ENCODE data around the gene ANKRD10. TPM values are rescaled to one million over a fixed set of nuclear protein-coding genes. Genes with fewer than 3 reads are reported as not detected.
A peak's percentile ranks its signal among the peaks of the same experiment; 100 is the strongest.

ANKRD10 gene
- total and polyA plus RNA-seq, 11 donors = 37.7 to 81.3 (median 47.6) TPM

- 19 to 53% (median 29%) methylated on average over 27 to 34 of the region's 34 CpGs for WGBS, 4 donors
- Histone ChIP-seq H3K27me3 (no peaks in the 10 kb centered on the region), H3K4me1 (peaks cover 6 to 36% (median 19%) of the 10 kb centered on the region in 12 donors), H3K4me3 (peak overlapping the region in 11 of 12 donors; percentile 18 to 60 (median 49)), H3K36me3 (no peaks in the 10 kb centered on the region), H3K9me3 (no peaks in the 10 kb centered on the region), H3K27ac (peak overlapping the region; percentile 82 to 97 (median 91))
- ATAC-seq (peak; percentile 81 to 90 (median 88)), DNase-seq (peak; percentile 83 to 97 (median 87))
- TF ChIP-seq CTCF (IDR thresholded peaks at IDR 0.05) = peak in 4 of 12 donors; percentile 15 to 26 (median 24)
- no peak for TF ChIP-seq POLR2A (IDR thresholded peaks at IDR 0.05)
- intact Hi-C loops (cut with DNase I) = loop anchor here in 8 of 10 donors (2.0 to 5.0 kb wide), 5 partner anchors 42 to 158 kb away; partner anchors contain the start of genes ANKRD10 (in 1 of the 8) and ING1 (in 1 of the 8)
Observed at GRCh38 chr13:110869805-110870706, 44.8 kb downstream of the ANKRD10 start.

- no peak for TF ChIP-seq POLR2A (IDR thresholded peaks at IDR 0.05)
- no peak for TF ChIP-seq CTCF (IDR thresholded peaks at IDR 0.05)
- 62 to 81% (median 70%) methylated on average over 22 of the region's 22 CpGs for WGBS, 4 donors
- Histone ChIP-seq H3K4me1 (peaks cover 4 to 30% (median 13%) of the 10 kb centered on the region in 12 donors), H3K4me3 (peak overlapping the region in 11 of 12 donors; percentile 18 to 60 (median 49)), H3K36me3 (no peaks in the 10 kb centered on the region), H3K27ac (peak overlapping the region; percentile 82 to 97 (median 91)), H3K27me3 (no peaks in the 10 kb centered on the region), H3K9me3 (no peaks in the 10 kb centered on the region)
- DNase-seq (peak in 4 of 5 donors; percentile 46 to 62 (median 53)), ATAC-seq (peak; percentile 12 to 79 (median 30))
- intact Hi-C loops (cut with DNase I) = loop anchor here in 1 of 10 donors (2.0 kb wide), 1 partner anchor 43 kb away; no protein-coding TSS in a partner anchor
Observed at GRCh38 chr13:110869231-110869804, 45.6 kb downstream of the ANKRD10 start.

- peak overlapping the region in 7 of 12 donors; percentile 47 to 60 (median 55) for H3K4me3 ChIP-seq
- intact Hi-C loops (cut with DNase I) = loop anchor here in 1 of 10 donors (2.0 kb wide), 1 partner anchor 44 kb away; no protein-coding TSS in a partner anchor
- 52 to 64% (median 60%) methylated on average over 5 of the region's 5 CpGs for WGBS, 4 donors
- peaks cover 4 to 27% (median 12%) of the 10 kb centered on the region in 12 donors for H3K4me1 ChIP-seq
- ATAC-seq (peak in 2 of 4 donors; percentile 9 to 14), DNase-seq (no peak)
- peak overlapping the region; percentile 82 to 97 (median 91) for H3K27ac ChIP-seq
- H3K27me3 ChIP-seq = no peaks in the 10 kb centered on the region
- TF ChIP-seq CTCF (IDR thresholded peaks at IDR 0.05) (peak in 2 of 12 donors; percentile 4 to 13), POLR2A (IDR thresholded peaks at IDR 0.05) (no peak)
- no peaks in the 10 kb centered on the region for H3K36me3 ChIP-seq
- no peaks in the 10 kb centered on the region for H3K9me3 ChIP-seq
Observed at GRCh38 chr13:110868720-110869119, 46.1 kb downstream of the ANKRD10 start.

GRCh38 chr13:110867380-110867779 is 47.5 kb downstream of the ANKRD10 start:
- Histone ChIP-seq H3K27ac (no peak overlapping the region), H3K27me3 (no peaks in the 10 kb centered on the region), H3K4me1 (peaks cover 4 to 27% (median 12%) of the 10 kb centered on the region in 12 donors), H3K9me3 (no peaks in the 10 kb centered on the region), H3K36me3 (no peaks in the 10 kb centered on the region), H3K4me3 (no peak overlapping the region)
- intact Hi-C loops (cut with DNase I) = no loop called here
- no peak for DNase-seq
- ATAC-seq = no peak
- 77 to 91% (median 86%) methylated on average over 6 of the region's 6 CpGs for WGBS, 4 donors
- TF ChIP-seq CTCF (IDR thresholded peaks at IDR 0.05) = no peak
- no peak for TF ChIP-seq POLR2A (IDR thresholded peaks at IDR 0.05)

All from heart left ventricle (tissue), 16 donors.